A673 (cell line): ENCODE data around the gene MAT2A.

Source experiments
- EZH2 ChIP-seq: fragments of 200-600 bp; sonication (generic); IDR thresholded peaks from 2 replicates; pipeline ENCODE4 v1.6.1; 2017; ENCODE audit warnings: borderline replicate concordance, low read depth, mild to moderate bottlenecking, mixed read lengths, antibody characterized with exemption, low read length; ENCODE audit not compliant: poor library complexity, severe bottlenecking
- TF ChIP-seq, protein P1 (sequence below): fragments of 300-800, 200-600 bp; sonication (generic); conservative IDR thresholded peaks from 2 replicates; pipeline ENCODE4 v1.5.1; 2017; ENCODE audit warnings: low read depth, mild to moderate bottlenecking, antibody characterized with exemption, low read length, moderate library complexity, mixed read lengths

DNA sequence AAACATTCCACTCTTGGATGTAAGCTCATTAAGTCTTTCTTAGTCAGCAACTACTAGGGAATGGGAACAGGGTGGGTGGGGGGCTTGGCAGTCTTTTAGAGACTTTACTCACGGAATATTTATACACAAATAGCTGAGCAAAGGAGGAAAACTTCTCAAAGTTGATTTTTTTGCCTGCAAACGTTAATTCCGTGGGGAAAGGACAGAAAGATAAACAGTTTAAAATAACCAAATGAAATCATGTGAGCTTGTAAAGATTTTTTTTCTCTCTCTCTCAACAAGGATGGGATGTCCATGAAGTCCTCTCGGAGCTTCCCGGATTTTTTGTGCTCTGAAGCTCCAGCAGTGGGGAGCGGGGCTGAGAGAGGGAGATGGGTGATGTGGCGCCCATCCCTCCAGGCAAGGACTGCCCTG, 32.2 kb upstream of the MAT2A start:
- TF ChIP-seq, protein P1, sequence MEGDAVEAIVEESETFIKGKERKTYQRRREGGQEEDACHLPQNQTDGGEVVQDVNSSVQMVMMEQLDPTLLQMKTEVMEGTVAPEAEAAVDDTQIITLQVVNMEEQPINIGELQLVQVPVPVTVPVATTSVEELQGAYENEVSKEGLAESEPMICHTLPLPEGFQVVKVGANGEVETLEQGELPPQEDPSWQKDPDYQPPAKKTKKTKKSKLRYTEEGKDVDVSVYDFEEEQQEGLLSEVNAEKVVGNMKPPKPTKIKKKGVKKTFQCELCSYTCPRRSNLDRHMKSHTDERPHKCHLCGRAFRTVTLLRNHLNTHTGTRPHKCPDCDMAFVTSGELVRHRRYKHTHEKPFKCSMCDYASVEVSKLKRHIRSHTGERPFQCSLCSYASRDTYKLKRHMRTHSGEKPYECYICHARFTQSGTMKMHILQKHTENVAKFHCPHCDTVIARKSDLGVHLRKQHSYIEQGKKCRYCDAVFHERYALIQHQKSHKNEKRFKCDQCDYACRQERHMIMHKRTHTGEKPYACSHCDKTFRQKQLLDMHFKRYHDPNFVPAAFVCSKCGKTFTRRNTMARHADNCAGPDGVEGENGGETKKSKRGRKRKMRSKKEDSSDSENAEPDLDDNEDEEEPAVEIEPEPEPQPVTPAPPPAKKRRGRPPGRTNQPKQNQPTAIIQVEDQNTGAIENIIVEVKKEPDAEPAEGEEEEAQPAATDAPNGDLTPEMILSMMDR, result no peak
- no peak for TF ChIP-seq EZH2
